HG03066 (cell line): Measurements from ENCODE around the gene ZW10.
"Not testable (repeated sequence)": the region's sequence is repeated elsewhere in the genome, so short reads cannot be mapped to it uniquely, and the experiment has no call there.

Experiments
- ATAC-seq: cut with Tn5 transposase; IDR thresholded peaks from one replicate; pipeline ENCODE4 v1.9.1; 2021; ENCODE audit warnings: low read depth; ENCODE audit not compliant: unreplicated experiment

Gene ZW10, protein sequence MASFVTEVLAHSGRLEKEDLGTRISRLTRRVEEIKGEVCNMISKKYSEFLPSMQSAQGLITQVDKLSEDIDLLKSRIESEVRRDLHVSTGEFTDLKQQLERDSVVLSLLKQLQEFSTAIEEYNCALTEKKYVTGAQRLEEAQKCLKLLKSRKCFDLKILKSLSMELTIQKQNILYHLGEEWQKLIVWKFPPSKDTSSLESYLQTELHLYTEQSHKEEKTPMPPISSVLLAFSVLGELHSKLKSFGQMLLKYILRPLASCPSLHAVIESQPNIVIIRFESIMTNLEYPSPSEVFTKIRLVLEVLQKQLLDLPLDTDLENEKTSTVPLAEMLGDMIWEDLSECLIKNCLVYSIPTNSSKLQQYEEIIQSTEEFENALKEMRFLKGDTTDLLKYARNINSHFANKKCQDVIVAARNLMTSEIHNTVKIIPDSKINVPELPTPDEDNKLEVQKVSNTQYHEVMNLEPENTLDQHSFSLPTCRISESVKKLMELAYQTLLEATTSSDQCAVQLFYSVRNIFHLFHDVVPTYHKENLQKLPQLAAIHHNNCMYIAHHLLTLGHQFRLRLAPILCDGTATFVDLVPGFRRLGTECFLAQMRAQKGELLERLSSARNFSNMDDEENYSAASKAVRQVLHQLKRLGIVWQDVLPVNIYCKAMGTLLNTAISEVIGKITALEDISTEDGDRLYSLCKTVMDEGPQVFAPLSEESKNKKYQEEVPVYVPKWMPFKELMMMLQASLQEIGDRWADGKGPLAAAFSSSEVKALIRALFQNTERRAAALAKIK

DNA sequence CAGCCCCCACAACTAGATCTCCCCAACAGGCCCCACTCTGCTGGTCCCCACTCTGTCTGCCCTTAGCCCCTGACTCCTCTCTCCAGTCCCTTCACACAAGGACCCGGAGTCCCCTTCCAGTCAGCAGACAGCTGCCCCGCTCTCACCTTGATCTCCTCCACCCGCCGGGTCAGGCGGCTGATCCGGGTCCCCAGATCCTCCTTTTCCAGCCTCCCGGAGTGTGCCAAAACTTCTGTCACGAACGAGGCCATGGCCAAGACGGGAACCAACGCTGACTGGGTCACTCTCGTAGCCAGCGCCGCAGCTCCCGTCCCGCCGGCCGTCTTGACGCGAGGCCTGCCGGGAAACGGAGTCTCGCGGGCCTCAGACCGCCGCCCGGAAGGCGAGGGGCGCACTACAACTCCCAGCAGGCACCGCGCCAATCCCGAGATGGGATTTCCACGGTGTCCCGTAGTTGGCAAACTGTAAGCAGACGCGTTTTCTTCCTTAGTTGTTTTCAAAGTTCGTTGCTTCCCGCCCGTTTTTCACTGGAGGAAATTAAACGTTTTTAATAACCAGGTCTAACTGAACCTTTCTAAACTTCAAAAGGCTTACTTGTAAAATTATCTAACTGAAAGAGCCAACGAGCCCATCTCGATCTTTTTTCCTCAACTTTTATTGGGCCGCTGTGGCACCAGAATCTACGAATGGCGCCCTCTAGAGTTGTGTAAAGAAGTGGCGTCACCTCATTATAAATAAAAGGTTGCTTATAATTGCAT, at the start of gene ZW10:
TSS of gene ZW10 (minus strand) at position 277 of the 758 bp plus-strand sequence. CDS start at position 251, 26 bp downstream.
- ATAC-seq = peak; percentile 97

DNA sequence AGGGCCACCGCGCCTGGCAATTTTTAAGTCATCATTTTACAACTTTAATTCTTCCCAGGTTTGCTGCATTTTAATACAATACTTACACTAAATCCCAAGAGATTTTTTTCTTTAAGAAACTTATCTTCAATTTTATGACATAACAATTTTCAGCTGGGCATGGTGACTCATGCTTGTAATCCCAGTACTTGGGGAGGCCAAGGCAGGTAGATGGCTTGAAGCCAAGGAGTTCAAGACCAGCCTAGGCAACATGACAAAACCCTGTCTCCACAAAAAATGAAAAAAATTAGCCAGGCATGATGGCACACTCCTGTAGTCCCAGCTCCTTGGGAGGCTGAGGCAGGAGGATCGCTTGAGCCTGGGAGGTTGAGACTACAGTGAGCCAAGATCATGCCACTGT, 44.9 kb upstream of the ZW10 start:
- ATAC-seq = no peak

DNA sequence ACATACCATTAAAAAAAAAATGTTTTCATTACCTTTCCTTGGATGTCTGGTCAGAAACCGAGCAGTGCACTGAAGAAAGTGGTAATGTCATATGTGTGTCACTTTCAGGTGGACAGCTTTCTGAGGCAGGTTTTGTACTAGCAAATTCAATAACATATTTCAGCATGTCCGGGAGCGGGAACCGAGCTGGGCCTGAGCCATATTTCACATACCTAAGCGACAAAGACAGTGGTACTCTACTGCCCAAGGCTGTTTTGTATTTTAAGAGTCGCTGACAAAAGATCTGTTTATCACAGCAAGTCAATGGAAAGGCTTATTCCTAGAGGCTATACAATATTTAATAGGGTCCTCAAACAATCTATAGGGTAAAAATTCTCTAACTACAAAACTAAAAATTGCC, 44.1 kb upstream of the ZW10 start:
- ATAC-seq = no peak

DNA sequence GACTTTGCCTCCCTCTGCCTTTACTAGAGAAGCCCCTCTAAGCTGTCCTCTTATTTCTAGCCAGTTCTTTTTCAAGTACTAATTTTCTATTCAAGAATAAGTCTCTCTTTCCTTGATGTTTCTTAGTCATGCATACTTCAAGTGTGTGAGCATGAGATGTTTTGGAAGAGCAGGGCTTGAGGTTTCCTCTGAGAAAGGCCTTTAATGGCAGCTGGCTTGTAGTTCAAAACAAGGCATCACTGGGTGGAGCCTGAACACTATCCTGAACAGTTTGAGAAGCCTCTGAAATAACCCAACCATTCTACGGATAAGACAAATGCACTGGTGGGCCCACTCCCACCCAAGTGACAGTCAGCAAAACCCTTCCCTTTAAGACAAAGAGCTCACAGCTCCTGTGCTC, 43.7 kb upstream of the ZW10 start:
- ATAC-seq = no peak

DNA sequence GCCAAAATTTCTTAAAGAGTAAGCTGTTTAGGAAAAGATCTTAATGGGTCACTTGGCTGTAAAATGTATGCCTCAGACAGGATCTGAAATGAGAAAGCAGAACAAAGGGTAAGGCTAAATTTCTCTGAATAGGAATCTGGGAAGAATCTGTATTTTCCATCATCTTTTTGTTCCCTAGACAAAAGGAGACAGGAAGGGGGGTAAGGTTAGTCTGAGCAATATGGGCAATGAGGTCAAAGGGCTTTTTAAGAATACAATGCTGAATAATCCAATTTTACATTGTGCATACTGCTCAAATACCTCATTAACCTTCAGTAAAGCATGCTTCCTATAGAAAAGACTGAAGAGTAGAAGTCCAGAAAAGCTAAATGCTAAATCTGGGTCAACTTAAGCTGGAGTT, 40.7 kb upstream of the ZW10 start:
- ATAC-seq = no peak

DNA sequence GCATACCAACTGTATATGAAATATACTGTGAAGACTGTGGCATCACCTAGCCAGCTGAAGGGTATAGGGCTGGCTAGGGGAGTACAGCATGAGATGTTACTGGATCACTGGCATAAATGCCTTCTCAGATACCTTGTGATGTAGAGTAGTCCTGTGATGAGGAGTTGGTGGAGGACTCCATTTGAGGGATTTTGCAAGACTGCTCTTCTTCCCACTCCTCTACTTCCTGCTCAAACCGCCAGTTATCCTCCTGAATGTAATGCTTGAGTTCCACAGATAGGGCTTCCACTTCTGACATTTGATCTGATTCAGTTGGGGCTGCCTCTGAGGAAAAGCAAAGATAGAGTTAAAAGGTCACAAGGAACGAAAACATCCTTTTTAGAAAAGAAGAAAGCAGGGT, 35.4 kb upstream of the ZW10 start:
- no peak for ATAC-seq

DNA sequence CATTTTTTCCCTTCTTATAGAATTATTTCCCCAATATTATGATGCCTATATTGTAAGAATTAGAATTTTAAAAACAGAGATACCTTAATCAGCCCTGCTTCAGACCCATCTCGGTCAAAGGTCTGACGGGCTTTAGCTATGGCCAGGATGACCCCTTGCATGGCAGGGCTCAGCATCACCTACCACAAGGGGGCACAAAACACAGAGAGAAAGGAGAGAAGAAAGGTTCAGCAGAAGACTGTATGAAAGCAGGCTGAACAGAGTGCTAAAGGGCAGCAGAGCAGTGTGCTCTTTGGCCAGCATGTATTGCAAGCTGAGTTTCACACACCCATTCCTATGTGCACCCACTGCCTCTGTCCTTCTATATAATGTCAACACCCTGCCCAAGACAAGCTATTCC, 32.9 kb upstream of the ZW10 start:
- ATAC-seq = no peak

DNA sequence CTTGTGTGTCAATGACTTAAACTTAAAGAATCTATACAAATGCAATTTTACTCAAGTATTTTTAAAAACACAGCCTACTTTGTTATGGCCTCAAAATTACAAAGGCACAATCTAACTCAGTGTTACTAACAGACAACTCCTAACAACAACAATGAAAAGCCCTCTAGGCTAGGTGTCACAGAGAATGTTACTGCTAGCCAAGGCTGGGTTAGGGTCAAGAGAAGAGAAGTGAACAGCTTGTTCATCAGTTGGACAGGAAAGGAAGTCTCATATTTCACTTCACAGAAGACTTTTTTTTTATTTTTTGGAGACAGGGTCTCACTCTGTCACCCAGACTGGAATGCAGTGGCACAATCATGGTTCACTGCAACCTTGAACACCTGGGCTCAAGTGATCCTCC, 32.1 kb upstream of the ZW10 start:
- no peak for ATAC-seq

DNA sequence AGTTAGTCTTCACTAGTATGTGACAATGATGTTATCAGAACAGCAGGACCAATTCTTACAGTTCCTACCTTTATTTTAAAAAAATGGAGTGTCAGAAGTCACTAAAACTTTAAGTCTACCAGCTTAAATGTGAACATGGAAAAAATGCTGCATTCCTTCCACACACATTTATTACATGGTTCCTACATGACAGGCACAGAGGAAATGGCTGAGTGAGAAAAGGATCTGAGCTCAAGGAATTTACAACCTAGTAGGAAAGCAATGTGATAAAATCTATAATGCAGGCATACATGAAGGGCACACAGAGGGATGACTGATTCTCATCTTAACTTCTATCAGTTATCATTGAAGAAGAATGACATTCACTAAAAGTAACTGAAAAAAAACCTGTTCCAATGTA, 29.1 kb upstream of the ZW10 start:
- ATAC-seq = no peak

DNA sequence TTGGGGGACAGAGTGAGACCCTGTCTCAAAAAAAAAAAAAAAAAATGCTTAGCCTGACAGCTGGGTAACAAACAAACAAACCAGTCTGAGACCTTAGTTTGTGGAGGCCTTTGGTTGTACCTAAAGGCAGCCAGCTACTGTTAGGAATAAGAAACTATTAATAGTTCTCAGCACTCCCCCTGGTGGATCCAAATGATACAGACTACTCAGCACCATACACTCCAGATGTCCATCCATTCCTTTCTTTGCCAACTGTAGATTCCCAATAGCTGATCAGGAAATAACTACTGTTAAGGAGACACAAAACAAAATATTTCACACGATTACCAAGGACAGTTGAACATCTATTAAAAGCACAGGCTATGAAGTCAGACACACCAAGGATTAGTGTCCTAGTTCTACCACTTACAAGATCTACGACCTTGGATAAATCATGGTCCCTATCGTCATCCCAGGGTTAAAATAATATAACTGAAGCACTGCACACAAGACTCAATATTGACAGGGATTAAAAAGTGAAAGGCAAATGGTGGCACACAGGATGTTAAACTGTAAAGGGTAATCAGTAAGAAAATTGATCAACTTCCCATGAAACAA, 23.3 kb upstream of the ZW10 start:
- no peak for ATAC-seq

DNA sequence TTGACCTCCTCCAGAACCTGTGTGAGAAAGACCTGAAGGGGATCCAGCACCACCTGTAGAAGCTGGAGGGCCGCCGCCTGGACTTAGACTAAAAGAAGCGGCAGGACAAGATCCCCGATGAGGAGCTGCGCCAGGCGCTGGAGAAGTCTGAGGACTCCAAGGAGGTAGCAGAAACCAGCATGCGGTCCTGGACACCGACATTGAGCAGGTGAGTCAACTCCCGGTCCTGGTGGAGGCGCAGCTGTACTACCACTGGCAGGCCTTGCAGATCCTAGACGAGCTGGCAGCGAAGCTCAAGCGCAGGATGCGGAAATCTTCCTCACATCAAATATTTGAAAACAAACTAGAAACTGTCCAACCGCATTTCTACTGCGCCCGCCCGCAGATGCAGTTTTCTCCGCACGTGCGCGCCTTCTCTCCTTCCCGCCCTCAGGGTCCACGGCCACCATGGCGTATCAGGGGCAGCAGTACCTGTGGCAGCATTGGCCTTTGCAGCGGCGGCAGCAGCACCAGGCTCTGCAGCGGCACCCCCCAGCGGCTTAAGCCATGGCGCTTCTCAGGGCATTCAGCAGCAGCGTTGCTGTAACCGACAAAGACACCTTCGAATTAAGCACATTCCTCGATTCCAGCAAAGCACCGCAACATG, 16.3 kb upstream of the ZW10 start:
- ATAC-seq = no peak

DNA sequence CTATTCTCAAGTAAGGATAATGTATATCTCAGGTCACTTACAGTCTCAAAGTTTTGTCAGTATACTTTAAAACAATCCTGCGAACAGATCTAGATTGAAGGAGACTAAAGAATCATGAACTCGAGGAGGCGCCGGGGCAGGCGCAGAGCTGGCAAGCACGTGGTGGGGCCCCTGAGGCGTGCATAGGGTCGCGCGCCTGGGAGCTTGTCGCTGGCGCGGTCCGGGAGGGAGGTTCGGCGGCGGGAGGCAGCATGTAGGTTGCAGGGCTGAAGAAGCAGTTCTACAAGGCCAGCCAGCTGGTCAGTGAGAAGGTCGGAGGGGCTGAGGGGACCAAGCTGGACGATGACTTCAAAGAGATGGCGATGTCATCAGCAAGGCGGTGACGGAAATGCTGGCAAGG, 15.5 kb upstream of the ZW10 start:
- ATAC-seq = not testable (repeated sequence)

DNA sequence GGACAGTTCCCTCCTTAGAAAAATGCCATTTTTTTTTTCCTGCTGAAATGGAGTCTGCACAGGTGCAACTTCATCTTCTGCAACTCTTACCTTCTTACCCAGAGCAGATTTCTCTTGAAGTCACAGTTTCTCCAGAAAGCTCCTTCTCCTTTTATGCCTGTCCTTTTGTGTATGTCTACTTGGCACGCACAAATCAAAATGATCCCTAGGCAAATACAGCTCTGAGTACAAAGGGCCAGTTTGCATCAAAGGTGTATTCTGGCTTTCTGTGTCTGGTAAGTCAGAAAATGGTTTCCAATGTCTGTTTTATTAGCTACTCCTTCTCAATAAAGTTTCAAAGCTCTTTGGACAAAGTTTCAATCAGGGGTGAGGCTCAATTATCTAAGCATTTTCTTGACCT, 8.6 kb upstream of the ZW10 start:
- ATAC-seq = no peak

DNA sequence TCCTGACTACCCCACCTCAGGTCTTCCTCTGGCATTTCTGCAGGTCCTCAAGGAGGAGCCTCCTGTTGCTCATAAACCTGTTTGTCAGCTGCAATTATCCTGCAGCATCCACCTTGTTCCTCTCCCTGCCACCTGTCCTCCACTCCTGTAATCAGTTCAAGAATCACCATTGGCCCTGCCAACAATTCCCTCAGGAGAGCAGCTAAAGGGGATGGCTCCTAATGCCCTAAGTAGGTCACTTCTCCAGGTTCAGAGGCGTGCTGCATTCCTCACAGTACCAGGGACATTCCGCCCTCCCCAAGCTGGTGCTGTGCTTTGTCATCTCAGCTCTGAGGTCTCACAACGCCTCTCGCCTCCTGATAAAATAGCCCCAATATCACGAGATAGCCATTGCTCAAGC, 8.2 kb upstream of the ZW10 start:
- no peak for ATAC-seq

DNA sequence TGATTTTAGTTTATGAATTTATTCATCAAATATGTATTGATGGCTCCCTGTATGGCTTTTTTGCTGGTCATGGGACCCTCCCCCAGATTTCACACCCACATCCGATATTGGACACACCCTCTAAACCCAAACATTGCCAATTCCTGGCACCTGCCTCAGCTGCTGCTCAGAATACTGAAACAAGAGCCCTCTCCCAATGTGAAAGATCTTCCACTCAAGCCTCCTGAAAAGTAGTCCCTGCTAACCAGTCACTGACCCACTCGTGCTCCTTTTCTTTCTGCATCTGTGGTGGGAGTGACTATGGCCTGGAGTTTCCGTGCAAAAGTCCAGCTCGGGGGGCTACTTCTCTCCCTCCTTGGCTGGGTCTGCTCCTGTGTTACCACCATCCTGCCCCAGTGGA, 6.0 kb upstream of the ZW10 start, which contains the start of gene CLDN25:
TSS of gene CLDN25 (plus strand) at position 301 of the 400 bp plus-strand sequence. CDS start at position 301, 0 bp downstream.
- ATAC-seq = no peak

DNA sequence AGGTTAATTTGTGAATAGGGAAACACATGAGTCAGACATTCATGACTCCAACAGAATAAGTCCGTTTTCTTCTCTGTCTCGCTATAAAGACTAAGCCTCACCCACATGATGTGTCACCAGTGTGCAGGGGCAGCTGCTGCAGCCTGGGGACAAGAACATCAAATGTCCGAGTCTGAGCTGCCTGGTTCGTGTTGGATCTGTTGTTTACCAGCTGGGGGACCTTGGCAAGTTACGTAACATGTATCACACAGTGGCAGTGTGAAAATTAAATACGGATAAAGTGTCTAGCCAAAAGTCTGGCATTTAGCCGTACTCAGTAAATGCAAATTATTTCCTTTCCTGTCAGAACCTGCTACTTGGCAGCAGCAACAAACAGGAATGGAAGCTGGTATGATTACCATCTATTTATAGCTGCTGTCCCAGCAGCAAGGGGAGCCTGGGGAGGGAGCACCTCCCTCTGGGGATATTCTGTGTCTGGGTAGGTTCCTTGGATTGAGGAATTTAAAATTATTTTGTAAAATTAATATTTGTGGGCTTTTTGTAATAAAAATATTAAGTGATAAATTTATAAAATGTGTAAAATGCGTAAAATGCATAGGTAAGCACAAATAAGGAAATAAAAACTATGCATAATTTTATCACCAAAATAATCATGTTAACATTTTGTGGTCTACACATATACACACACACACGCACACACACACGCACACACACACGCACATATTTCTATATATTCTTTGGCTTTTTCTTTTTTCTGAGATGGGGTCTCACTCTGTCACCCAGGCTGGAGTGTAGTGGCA, 4.8 kb upstream of the ZW10 start:
- ATAC-seq = no peak

DNA sequence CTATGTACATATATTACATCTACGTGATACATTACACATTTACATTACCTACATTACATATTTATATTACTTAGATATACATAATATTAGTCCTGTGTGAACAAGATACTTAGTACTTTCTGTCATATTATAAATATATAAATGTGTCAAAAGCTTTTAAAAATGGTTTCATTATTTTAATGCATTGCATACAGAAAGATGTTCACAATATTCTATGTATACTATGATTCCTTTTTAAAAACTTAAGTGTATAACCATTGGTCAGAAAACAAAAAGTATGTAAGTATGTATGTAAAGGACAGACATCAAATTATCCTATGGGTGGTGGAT, 647 bp upstream of the ZW10 start:
- ATAC-seq = no peak

DNA sequence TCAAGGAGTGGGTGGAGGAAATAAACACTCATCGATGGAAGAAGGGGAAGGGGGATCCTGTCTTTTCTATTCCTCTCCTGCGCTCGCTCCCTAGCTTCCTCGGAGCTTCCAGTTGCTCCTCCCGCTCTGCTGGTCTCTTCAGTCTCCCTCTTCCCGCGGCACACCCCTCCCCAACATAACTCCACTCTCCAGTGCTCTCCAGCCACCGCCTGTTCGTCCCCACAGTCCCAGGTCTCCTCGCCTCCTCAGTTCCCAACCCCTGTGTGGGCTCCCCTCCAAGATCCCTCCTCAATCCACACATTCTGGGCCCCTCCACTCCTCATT, 438 bp downstream of the ZW10 start:
- peak; percentile 19 for ATAC-seq

DNA sequence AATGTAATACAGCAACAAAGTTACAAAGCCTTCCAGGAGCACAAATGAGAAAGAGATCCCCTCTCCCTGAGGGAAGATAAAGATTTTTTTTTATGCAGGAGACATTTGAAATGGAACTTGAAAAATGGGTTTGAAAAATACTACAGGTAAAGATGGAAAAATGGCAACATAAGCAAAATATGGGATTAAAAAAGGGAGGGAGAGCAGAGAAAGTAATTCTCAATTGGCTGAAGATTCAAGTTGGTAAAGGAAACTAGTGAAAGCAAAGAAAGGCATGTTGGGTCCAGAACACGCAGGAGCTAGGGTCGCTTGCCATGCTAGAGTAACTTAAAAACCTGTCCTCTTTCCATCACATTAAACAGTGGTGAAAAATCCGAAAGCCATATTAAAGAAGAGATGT, 1.5 kb downstream of the ZW10 start:
- ATAC-seq = no peak
